Activated CD4-positive, alpha-beta T cell treated with anti-CD3 and anti-CD28 coated beads for 1 hour (primary cell): ENCODE measurements around the gene CCR3.

Experiments
- DNase-seq: peaks from one replicate; pipeline ENCODE4 v3.0.0-alpha.2; 2020

CCR3 gene

DNA sequence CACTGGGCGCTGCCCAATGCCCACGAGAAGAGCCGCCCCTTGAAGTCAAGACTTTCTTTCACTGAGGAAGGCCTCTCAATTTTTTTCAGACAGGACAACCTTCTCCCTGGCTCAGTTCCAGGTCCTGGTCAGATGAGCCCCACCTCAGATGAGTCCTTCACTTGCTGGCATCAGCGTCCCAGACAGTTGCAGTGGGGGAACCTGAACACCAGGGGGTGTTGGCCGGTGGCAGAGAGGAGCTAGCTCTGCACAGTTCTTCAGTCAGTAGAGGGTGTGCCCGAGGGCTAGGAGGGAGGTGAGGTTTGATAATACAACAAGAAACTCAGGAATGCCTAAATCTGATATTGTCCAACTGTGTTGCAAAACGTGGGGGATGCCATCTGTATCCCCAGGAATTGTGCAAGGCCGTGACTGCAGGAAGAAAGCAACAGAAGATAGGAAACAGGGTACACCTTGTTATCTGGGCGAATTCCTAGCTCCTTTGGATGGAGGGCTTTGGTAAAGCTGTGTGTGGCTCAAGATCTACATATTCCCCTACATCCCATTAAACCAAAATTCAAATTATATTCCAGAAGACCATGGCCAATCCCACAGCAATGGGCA, 34.3 kb downstream of the CCR3 start:
- DNase-seq, result peak; percentile 61

DNA sequence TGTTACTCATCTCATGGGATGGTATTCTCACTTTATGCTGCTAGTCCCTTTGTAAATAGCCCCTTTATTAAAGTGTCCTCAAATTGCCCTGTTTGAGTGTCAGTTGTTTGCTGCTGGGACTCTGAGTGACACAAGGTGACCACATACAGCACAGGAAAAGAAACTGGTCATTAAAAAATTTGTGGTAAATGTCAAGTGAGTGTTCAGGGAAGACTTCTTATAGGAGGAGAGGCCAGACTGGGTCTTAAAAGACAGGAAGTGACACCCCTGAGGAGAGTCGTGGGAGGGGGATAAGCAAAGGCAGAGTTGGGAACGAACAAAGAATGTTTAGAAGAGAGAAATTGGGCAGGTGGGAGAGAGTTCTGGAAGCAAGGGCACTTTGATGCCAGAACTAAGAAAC, 35.2 kb downstream of the CCR3 start:
- no peak for DNase-seq

DNA sequence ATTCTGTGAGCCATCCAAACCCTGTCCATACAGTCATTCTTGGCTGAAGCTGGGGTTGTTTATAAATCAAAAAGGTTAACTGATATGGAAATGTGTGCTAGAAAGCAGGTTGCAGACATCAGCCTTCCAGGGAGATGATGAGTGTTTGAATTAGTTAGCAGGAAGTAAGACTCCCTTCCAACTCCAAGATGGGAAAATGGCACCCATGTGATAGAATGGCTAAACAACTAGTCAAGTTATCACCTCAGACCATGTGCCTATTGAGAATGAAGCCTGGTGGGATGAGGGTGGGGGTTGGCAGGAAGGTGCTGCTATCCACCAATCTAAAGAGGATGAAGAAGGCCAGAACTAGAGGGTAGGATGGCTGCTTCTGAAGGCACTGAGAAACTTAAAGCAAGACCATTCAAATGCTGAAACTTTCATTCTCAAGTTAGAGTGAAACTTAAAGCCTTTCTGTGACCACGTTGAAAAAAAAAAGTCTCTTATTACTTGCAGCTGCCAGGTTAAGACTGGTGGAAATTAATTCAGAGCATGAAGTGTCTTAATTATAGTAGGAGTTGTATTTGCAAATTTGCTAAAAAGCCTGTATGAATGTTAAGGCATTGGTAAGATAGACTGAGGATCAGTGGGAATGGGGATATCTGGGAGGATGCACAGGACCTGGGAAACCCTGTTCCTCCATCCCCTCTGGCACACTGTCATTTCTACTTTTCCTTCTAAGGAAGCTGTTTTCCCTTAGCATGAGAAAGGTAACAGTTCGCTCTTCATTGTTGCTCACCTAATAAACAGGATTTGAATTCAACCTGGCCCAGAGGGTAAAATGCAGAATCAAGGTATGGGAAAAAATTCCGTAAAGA, 36.8 kb downstream of the CCR3 start:
- DNase-seq, result no peak

DNA sequence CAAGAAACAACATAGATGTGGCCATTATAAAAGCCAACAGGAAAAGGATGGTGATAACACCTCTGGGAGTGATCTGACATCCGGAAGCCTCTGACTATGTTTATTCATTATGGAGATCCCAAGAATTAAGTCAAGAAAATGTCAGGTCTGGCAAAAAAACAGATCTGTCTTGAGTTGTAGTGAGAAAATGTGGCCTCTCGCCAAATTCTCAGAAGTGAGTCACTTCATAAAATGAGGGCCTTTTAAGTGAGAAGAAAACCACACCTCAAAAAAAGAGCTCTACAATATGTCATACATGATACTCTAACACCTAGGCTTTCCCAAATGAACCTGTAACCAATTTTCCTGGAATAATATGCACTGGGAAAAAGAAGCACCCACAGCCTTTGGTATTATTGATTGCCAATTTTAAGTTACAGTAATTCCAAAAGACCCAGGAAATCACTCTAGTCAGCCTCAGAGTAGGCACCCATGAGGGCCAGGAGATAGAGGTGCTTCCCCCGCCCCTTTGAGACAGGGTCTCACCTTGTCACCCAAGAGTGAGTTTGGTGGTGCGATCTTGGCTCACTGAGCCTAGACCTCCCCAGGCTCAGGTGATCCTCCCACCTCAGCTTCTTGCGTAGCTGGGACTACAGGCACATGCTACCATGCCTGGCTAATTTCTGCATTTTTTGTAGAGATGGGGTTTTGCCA, 38.0 kb downstream of the CCR3 start:
- DNase-seq, result no peak

DNA sequence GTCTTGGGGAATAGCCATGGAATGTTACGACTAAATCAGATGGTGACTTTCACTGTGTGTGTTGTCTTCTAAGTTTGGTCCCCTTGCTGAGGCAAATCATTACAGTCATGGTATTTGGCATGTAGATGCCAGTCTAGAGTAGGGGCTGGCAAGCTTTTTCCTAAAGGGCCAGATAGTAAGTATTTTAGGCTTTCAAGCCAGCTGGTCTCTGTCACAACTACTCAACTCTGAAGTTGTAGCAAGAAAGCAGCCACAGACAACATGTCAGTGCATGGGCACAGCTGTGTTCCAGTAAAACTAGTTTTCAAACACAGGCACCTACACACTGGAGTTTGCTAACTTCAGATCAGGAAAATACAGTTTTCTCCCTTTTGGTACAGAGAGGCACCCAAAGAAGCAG, 39.3 kb downstream of the CCR3 start:
- no peak for DNase-seq

DNA sequence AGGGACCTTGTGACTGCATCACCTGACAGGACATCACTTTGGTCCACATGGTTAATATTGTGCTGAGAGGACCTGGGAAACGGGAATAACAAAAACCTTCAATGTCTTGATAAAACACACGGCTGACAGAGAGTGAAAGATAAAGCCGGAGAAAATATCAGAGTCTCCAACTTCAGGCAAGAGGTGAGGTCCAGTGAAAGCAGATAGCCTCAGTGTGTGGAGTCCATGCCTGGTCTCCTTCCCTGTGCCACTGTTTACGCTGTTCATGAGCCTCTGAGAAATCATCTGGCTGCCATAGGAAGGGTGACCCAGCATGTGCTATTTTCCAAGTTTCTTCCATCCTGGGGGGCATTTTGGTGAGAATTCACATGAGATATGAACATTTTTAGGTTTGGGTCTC, 39.8 kb downstream of the CCR3 start:
- no peak for DNase-seq

DNA sequence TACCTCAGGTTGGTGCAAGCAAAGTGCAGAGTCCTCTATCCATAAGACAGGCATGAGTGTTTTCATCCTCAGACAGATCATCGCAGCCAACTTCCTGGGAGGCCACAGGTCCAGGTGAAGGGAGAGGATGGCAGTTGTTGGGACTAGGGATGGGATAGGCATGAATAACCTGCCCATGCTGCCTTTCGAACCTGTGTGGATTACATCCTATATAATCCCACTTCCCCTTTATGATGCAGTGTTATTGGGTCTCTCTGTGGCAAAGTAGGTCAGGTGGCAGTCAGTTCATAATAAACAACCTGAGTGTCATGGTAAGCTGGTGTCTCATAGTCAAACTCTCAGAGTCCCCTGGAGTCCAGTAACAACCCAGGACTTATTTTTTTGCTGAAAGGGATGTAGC, 40.4 kb downstream of the CCR3 start:
- no peak for DNase-seq

DNA sequence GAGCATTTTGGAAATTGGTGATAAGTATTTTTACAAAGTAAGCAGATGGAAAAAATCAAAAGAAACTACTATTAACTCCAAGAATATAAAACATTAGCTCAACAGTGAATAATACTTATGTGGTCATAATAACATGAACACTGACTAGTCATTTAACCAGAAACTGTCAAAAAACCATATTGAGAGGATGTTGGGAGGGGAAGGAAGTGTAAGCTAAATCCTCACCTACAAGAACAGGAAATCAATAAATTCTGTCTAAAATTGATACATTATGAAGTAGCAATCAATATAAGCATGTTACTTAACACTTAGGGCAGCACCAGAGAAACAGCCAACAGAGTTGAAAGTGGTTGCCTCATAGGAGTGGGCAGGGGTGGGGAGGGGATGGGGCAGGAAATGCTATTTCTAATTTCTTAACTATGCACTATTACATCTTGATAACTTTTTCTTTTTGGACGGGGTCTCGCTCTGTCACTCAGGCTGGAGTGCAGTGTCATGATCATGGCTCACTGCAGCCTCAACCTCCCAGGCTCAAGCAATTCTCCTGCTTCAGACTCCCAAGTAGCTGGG, 41.7 kb downstream of the CCR3 start:
- no peak for DNase-seq

DNA sequence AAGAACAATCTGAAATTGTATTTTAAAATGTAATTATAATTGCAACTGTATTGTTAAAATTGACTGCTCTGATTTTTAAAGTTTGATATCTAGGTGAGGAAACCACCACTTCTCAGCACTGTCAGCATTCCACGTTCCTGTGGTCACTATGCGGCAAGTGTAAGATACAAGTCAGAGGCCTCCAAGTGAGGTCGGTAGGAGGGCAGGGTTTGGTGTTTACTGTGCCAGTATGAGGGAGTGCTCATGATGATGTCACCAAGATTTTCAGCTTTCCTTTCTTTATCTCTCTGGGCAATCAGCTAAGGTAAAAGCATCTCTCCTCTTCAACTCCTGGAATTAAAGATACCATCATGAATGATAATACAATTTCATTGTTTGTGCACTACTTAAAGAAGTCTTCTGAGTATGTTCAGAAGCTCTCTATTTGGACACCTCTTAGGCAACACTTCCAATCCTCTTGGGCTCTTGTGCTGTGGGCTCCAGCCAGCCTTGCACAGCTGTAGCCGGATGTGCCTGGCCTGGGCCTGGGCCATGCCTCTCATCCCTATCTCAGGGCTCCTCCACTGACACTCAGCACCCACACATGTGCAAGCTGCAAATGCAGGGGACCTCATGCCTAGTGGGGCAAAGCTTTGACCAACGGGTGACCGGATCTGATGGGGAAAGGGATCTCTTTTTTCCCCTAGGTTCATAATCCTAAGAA, 42.9 kb downstream of the CCR3 start:
- DNase-seq, result no peak

DNA sequence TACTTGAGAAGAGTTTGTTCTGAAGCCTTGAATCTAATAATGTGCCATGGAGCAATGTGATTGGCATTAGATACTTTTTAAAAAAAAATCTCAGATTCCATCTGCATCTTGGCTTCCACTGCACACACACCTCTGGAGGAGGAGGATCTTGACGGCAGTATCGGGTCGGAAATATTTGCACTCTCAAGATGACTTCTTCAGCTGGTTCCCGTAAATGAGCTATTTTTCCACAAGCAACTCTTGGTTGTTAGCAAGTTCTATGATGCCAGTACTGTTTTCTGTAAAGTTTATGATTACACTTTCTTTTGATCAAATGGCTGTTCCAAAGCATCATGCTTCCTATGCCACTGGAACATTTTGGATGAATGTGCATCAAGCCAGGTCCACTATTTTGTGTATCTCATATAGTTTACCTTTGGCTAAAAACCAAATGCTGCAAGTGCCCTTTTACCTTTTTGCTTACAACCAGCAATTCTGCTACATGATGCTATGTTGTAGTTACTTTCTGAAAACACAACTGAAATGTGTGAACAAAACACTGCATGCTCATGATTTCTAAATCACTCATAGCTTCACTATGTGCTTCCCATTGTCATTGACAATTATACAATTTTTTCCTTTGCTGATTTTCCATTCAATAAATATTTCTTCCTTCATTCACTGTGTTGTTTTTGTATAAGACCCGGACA, 43.8 kb downstream of the CCR3 start:
- DNase-seq, result no peak

DNA sequence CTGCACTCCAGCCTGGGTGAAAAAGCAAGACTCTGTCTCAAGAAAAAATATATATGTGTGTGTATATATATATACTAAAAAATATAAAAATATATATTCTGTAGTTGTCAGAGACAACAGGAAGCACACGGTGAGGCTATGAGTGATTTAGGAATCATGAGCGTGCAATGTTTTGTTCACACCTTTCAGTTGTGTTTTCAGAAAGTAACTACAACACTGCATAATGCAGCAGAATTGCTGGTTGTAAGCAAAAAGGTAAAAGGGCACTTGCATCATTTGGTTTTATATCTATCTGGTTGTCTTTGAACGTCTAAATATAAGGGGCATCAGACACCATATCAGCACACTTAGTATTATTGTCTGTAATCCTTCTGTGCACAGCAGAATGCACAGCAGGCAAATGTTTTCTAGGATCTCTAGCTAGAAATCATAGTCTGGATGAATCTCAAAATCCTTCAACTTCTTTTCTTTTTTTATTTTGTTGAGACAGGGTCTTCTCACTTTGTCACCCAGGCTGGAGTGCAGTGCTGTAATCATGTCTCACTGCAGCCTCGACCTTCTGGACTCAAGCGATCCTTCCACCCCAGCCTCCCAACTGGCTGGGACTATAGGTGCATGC, 44.8 kb downstream of the CCR3 start:
- DNase-seq, result no peak

DNA sequence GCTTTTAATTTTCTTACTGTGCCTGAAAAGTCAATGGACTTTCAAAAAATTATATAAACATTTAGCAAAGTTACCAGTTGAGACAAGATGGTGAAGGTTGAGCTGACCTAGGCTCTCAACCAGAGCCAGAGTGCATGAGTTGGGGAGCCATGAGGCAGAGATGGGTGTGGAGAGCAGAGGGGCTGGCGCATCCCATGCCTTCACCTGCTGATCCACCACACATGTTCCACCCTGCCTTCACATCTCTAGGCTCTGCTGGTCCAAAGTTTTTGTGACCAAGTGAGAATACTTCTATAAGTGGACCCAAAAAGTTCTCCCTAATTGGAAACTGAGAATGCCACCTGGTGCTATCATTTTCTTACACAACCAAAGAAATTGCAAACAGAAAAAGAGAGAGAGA, 47.3 kb downstream of the CCR3 start:
- no peak for DNase-seq

DNA sequence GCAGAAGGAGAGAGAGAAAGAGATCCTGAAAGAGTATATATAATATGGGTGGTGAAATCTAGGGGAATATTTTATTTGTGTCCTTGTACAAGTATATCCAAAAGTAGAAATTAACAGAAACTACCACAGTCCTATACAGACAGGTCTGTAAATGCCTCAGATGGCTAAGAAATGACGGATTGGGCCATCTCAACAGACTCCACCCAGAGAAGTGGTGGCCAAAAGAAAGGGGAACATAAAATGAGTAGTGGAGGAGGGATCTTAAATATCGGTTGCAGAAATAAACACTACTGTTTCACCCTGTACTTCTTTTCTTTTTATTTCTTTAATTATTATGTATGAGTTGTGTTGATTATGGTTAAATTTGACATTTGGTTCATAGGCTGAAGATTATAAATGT, 47.7 kb downstream of the CCR3 start:
- no peak for DNase-seq

DNA sequence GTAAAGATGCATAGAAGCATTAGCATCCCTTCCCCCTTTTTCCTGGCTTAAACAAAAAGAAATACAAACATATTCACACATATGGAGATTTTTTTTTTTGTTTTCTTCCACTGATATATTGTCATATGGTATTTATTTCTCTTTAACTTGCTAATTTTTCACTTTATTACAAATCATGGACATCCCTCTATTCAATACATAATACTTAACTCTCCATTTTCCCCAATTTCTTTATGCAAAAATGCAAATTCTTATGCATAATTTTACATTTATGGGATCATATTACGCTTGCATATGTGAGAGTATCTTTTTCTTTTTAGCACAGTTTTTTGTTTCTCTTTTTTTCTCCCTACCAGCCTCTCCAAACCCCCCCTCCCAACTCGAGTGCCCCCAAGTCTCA, 48.8 kb downstream of the CCR3 start:
- no peak for DNase-seq

DNA sequence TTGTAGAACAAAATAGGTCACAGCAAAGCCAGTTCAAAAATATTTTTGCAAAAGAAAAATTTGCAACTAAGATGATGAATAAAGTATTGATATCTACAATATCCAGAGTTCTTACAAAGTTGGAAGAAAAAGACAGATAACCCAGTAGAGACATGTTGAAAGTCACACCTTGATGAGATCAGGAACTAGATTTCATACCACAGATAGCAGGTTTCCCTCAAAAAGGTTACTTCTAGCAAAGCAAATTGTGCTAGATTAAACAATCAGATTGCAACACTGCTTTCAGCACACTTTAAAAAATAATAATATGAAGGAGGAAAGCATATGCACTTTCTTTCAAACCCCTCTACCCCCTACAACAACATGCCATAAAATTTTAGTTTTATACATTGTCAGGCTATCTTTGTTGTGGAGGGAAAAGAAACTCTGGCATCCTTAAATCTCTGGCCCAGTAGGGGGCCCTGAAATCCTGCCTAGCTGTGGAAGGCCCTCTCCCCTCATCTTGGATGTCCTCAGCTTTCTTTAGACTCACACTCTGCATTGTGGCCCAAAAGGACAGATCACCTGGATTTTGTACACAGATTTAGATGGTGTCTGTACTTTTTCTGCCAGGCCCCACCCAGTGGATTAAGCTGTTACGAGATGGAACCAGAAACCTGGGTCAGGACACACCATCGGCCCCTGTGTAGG, 50.9 kb downstream of the CCR3 start:
- DNase-seq, result no peak

DNA sequence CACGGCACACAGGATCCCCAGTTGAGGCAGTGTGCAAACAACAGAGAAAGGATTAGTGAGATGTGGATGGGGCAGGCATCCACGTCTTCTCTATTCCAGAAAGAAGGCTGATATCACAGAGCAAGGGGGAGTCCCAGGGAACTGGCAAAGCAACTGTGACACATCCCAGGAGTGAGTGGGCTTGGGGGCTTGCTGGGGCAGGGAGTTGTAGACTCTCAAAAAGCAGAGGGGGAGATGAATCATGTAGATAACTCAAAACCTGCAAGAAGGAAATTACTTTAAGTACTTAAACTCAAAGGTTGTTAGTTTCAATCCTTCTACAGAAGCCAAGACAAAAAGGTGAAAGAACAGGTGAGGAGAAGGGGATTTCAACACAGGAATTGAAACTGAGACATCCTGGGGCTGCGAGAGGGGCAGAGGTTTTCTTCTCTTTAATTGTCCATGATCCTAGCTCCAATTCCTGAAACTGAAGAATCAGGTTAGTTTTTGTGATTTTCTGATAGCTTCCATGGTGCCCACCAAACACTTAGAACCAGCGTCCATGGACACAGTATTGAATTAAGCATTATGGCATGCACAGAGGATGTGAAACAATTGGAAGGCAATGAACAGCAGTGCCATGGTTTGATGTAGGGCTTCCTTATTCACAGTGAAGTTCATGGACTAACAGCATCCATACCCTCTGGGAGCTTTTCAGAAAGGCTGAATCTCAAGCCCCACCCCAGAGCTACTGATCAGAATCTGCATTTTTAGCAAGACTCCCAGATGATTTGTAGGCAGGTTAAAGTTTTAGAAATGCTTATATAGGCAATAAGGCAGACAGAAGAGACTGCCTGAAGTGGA, 52.0 kb downstream of the CCR3 start:
- DNase-seq, result no peak

DNA sequence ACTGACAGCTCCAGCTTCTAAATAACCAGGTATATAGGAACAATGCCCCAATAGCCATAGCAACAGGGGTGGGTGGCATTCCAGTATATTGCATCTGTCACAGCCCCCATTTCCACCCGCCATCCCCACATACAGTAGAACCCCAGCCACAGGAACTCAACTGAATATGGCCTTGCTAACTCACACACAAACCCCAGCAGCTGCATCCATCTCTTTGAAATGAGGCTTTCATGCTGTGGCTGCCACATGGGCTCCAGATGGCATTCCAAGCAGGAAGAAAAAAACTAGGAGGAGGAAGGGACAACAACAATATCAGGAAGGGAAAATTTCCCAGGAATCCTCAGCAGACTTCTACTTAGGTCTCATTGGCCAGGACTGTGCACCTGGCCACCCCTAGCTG, 54.6 kb downstream of the CCR3 start:
- no peak for DNase-seq

DNA sequence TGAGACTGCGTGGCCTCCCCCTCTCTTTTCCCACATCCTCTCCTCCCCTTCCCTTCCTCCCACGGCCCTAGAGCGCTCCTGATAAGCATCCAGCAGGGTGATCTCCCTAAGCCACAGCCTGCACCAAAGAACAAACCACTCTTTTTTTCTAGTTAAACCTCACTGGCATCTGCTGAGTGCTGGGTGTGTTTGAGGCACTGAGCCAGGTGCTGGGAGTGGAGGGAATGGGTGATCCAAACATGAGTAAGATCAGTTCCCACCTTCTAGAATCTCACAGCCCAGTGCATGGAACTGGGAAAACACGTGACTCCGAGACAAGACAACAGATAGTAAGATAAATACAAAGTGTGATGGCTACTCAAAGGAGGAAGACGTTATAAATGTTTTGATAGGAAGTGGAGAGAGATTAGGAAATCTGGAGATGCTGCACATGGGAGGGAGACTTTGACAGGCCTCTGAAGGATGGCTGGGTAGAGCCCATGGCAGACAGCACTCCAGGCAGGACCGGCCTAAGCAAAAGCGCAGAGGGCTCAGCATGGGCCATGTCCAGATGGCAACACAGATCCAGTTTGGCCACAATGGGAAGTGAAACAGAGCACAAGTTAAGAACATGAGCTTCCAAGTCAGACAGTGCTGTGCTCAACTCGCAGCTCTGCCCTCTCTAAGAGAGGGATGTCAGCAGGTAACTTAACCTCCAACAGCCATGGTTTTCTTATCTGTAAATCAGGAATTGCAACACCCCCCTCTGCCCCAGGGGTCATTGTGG, 55.6 kb downstream of the CCR3 start:
- no peak for DNase-seq

DNA sequence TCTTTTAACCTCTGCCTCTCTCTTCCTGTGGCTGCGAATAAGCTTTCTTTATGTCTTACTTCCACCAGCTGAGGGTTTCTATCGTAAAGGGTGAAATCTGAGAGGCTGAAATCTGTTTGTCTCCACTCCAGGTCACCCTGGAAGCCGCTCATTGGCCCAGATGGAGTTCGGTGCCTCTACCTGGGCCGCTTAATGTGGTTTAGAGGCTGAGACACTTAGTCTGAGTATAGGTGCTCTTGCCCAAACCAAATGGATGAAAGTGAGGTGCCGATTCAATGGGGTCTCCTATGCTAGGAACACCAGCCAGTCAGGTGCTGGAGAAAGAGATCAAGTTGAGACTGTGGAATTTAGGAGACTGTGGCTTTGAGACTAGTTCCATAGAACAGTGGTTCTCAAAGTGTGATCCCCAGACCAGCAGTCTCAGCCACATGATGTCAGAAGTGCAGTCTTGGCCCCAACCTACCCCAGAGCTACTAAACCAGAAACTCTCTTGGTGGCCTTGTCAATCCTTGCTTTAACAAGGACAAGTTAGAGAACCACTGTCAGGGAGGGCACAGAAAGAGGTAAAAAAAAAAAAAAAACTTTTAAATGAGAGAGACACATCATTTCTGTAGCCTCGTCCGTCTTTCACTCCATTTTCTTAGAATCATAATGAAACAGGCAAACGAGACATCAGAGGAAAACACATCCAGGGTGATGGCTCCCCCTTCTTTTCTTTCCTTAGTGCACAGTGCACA, 56.8 kb downstream of the CCR3 start:
- DNase-seq, result no peak
